ENCODE data around the gene AHRR. TPM values are rescaled to one million over a fixed set of nuclear protein-coding genes. Genes with fewer than 3 reads are reported as not detected.
"Not testable (repeated sequence)": the region's sequence is repeated elsewhere in the genome, so short reads cannot be mapped to it uniquely, and the experiment has no call there.

The AHRR gene
- polyA plus RNA-seq, 4 donors = 2.5 to 3.5 (median 3.0) TPM

GRCh38 chr5:305050-305449, 16.5 kb upstream of the AHRR start:
- no peak for DNase-seq (ENCODE audit: low read depth in 4 of 4, low spot score in 3 of 4)

- DNase-seq (ENCODE audit: low read depth in 4 of 4, low spot score in 3 of 4) = no peak
These were observed 16.1 kb upstream of the AHRR start for GRCh38 chr5:305459-305858.

GRCh38 chr5:306011-306805, 15.3 kb upstream of the AHRR start:
- no peak for DNase-seq (ENCODE audit: low read depth in 4 of 4, low spot score in 3 of 4)

- DNase-seq (ENCODE audit: low read depth in 4 of 4, low spot score in 3 of 4) = no peak
These were observed 14.2 kb upstream of the AHRR start for GRCh38 chr5:307306-307705.

- DNase-seq (ENCODE audit: low read depth in 4 of 4, low spot score in 3 of 4) = no peak
These were observed 13.5 kb upstream of the AHRR start for GRCh38 chr5:307794-308579.

GRCh38 chr5:308672-309271, 12.7 kb upstream of the AHRR start:
- no peak for DNase-seq (ENCODE audit: low read depth in 4 of 4, low spot score in 3 of 4)

- DNase-seq (ENCODE audit: low read depth in 4 of 4, low spot score in 3 of 4) = not testable (repeated sequence)
These were observed 11.7 kb upstream of the AHRR start for GRCh38 chr5:309831-310230.

- DNase-seq (ENCODE audit: low read depth in 4 of 4, low spot score in 3 of 4) = no peak
These were observed 11.0 kb upstream of the AHRR start for GRCh38 chr5:310516-310915.

GRCh38 chr5:310941-311434, 10.5 kb upstream of the AHRR start:
- no peak for DNase-seq (ENCODE audit: low read depth in 4 of 4, low spot score in 3 of 4)

GRCh38 chr5:311963-312362, 9.6 kb upstream of the AHRR start:
- no peak for DNase-seq (ENCODE audit: low read depth in 4 of 4, low spot score in 3 of 4)

- DNase-seq (ENCODE audit: low read depth in 4 of 4, low spot score in 3 of 4) = no peak
These were observed 8.7 kb upstream of the AHRR start for GRCh38 chr5:312845-313244.

- no peak for DNase-seq (ENCODE audit: low read depth in 4 of 4, low spot score in 3 of 4)
These were observed 8.2 kb upstream of the AHRR start for GRCh38 chr5:313265-313664.

- no peak for DNase-seq (ENCODE audit: low read depth in 4 of 4, low spot score in 3 of 4)
These were observed 7.6 kb upstream of the AHRR start for GRCh38 chr5:313806-314376.

GRCh38 chr5:314676-315487, 6.6 kb upstream of the AHRR start:
- DNase-seq (ENCODE audit: low read depth in 4 of 4, low spot score in 3 of 4) = no peak

GRCh38 chr5:315488-316209, 5.9 kb upstream of the AHRR start:
- DNase-seq (ENCODE audit: low read depth in 4 of 4, low spot score in 3 of 4) = no peak

- DNase-seq (ENCODE audit: low read depth in 4 of 4, low spot score in 3 of 4) = no peak
These were observed 5.1 kb upstream of the AHRR start for GRCh38 chr5:316210-317085.

GRCh38 chr5:317086-317811, 4.3 kb upstream of the AHRR start:
- no peak for DNase-seq (ENCODE audit: low read depth in 4 of 4, low spot score in 3 of 4)

- no peak for DNase-seq (ENCODE audit: low read depth in 4 of 4, low spot score in 3 of 4)
These were observed 3.1 kb upstream of the AHRR start for GRCh38 chr5:318341-318897.

All from left renal pelvis (tissue), 4 donors.